Measurements from ENCODE around the gene CYP3A7. TPM values are rescaled to one million over a fixed set of nuclear protein-coding genes. Genes with fewer than 3 reads are reported as not detected.
A peak's percentile ranks its signal among the peaks of the same experiment; 100 is the strongest.

CYP3A7 gene
- total and polyA plus RNA-seq, 2 of the 13 experiments (the other 11 are each of a cell fraction or from before 2014, with no cell fraction given) = 5.8 to 6.4 TPM

DNA sequence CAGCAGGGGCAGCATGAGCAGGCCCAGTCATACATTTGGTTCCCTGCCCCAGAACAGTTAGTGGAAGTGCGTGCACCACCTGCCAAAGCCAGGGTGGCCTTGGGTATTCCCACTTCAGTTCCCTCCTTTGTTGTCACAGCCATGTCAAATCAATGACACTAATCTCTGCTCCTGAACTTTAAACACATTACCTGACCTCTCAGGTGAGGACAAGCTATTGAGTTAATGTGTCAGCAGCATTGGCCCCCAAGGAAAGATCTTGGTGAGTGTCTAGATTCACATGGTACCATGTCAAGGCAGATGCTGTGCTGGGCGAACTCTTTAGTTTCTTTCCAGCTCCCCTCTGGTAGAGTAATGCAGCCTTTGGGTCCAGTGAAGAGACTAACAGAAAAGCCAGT is 57.3 kb downstream of the CYP3A7 start (continued):
- TF ChIP-seq NFE2L1 (CRISPR knock-in tag; IDR thresholded peaks at IDR 0.05; ENCODE audit: borderline replicate concordance) (no peak), PCBP1 (IDR thresholded peaks at IDR 0.05; ENCODE audit: borderline replicate concordance, low read depth, low read length) (no peak), NR3C1 (CRISPR knock-in tag; IDR thresholded peaks at IDR 0.05) (no peak), HCFC1 (IDR thresholded peaks at IDR 0.05; ENCODE audit: low read depth, low read length) (no peak), ZMAT3 (CRISPR knock-in tag; conservative IDR thresholded peaks at IDR 0.05) (no peak; the same call in 1 of the 2 replicates), U2AF1 (optimal IDR thresholded peaks at IDR 0.05; ENCODE audit: low read depth, low read length) (no peak), ZNF552 (CRISPR knock-in tag; IDR thresholded peaks at IDR 0.05; ENCODE audit: borderline replicate concordance) (no peak), ZNF367 (CRISPR knock-in tag; IDR thresholded peaks at IDR 0.05; ENCODE audit: borderline replicate concordance) (no peak), ZBTB34 (CRISPR knock-in tag; IDR thresholded peaks at IDR 0.05) (0 out of 2 replicates have a peak, but pooled peaks have one; percentile 37), SRSF9 (IDR thresholded peaks at IDR 0.05; ENCODE audit: borderline replicate concordance, insufficient read depth, low read depth, low read length, poor library complexity, severe bottlenecking) (no peak), SSRP1 (CRISPR knock-in tag; IDR thresholded peaks at IDR 0.05) (no peak), HBP1 (CRISPR knock-in tag; IDR thresholded peaks at IDR 0.05; ENCODE audit: low read depth) (no peak), SNAI1 (CRISPR knock-in tag; IDR thresholded peaks at IDR 0.05; ENCODE audit: borderline replicate concordance) (no peak), NKX3-1 (CRISPR knock-in tag; IDR thresholded peaks at IDR 0.05) (0 out of 2 replicates have a peak, but pooled peaks have one; percentile 54), ZNF589 (CRISPR knock-in tag; conservative IDR thresholded peaks at IDR 0.05) (no peak), U2AF2 (IDR thresholded peaks at IDR 0.05; ENCODE audit: low read depth, low read length) (no peak), BCL6 (CRISPR knock-in tag; IDR thresholded peaks at IDR 0.05) (peak; percentile 94)
- TF ChIP-seq, protein P1, sequence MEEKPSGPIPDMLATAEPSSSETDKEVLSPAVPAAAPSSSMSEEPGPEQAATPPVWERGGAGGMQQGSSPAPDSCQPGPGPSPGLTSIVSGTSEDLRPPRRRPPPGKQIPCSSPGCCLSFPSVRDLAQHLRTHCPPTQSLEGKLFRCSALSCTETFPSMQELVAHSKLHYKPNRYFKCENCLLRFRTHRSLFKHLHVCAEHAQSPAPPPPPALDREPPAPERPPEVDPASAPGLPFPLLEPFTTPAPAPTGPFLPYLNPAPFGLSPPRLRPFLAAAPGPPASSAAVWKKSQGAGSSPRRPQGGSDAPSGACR (CRISPR knock-in tag; IDR thresholded peaks at IDR 0.05) = peak; percentile 33; the same call in 1 of the 2 replicates
- TF ChIP-seq, protein P2, sequence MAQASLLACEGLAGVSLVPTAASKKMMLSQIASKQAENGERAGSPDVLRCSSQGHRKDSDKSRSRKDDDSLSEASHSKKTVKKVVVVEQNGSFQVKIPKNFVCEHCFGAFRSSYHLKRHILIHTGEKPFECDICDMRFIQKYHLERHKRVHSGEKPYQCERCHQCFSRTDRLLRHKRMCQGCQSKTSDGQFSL (CRISPR knock-in tag; IDR thresholded peaks at IDR 0.05) = 0 out of 2 replicates have a peak, but pooled peaks have one; percentile 28
- TF ChIP-seq, protein P3, sequence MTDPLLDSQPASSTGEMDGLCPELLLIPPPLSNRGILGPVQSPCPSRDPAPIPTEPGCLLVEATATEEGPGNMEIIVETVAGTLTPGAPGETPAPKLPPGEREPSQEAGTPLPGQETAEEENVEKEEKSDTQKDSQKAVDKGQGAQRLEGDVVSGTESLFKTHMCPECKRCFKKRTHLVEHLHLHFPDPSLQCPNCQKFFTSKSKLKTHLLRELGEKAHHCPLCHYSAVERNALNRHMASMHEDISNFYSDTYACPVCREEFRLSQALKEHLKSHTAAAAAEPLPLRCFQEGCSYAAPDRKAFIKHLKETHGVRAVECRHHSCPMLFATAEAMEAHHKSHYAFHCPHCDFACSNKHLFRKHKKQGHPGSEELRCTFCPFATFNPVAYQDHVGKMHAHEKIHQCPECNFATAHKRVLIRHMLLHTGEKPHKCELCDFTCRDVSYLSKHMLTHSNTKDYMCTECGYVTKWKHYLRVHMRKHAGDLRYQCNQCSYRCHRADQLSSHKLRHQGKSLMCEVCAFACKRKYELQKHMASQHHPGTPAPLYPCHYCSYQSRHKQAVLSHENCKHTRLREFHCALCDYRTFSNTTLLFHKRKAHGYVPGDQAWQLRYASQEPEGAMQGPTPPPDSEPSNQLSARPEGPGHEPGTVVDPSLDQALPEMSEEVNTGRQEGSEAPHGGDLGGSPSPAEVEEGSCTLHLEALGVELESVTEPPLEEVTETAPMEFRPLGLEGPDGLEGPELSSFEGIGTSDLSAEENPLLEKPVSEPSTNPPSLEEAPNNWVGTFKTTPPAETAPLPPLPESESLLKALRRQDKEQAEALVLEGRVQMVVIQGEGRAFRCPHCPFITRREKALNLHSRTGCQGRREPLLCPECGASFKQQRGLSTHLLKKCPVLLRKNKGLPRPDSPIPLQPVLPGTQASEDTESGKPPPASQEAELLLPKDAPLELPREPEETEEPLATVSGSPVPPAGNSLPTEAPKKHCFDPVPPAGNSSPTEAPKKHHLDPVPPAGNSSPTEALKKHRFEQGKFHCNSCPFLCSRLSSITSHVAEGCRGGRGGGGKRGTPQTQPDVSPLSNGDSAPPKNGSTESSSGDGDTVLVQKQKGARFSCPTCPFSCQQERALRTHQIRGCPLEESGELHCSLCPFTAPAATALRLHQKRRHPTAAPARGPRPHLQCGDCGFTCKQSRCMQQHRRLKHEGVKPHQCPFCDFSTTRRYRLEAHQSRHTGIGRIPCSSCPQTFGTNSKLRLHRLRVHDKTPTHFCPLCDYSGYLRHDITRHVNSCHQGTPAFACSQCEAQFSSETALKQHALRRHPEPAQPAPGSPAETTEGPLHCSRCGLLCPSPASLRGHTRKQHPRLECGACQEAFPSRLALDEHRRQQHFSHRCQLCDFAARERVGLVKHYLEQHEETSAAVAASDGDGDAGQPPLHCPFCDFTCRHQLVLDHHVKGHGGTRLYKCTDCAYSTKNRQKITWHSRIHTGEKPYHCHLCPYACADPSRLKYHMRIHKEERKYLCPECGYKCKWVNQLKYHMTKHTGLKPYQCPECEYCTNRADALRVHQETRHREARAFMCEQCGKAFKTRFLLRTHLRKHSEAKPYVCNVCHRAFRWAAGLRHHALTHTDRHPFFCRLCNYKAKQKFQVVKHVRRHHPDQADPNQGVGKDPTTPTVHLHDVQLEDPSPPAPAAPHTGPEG (CRISPR knock-in tag; IDR thresholded peaks at IDR 0.05) = no peak
